ENCODE results near the gene SLIT1. TPM values are rescaled to one million over a fixed set of nuclear protein-coding genes. Genes with fewer than 3 reads are reported as not detected.

The SLIT1 gene
- total and polyA plus RNA-seq, 2 experiments from 2014 or later: not detected

DNA sequence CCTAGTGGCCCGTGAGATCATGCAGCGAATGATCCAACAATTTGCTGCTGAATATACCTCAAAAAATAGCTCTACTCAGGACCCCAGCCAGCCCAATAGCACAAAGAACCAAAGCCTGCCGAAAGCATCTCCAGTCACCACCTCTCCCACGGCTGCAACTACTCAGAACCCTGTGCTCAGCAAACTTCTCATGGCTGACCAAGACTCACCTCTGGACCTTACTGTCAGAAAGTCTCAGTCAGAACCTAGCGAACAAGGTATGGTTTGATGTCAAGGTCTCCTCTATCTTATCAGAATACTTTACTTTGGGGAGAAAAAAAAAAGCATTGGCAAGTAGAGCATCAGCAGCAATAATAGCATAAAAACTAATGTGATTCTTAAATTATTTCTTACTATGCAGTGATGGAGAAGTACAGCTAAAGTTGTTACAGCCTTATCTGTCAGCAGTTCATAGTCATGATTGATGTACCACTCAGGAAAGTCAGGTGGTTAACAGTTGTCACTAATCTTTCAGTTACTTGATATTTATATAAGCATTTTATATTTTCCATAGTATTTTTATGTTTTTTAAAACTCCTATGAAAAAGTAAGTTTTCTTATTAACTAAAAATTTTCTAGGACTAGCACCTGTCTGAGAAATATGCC is 236.6 kb downstream of the SLIT1 start:
- Histone ChIP-seq H2AFZ (no peak overlapping the region), H3K4me3 (no peak overlapping the region), H3K36me3 (ENCODE audit: low read depth) (peaks cover 20% of the 10 kb centered on the region; the same call in 1 of the 2 replicates), H3K27ac (no peak overlapping the region), H3K9ac (no peak overlapping the region), H3K9me2 (ENCODE audit: insufficient read depth) (no peaks in the 10 kb centered on the region), H3K27me3 (replicated peaks; ENCODE audit: insufficient read depth) (no peaks in the 10 kb centered on the region), H3K9me3 (ENCODE audit: low read depth) (no peaks in the 10 kb centered on the region), H3K4me2 (ENCODE audit: unreplicated experiment) (no peak overlapping the region), H3K4me1 (ENCODE audit: insufficient read depth) (0 out of 2 replicates have a peak, but pooled peaks cover 6% of the 10 kb centered on the region), H3K79me2 (ENCODE audit: insufficient read depth) (peaks cover 74% of the 10 kb centered on the region), H4K20me1 (ENCODE audit: insufficient read depth) (no peaks in the 10 kb centered on the region), H3F3A (ENCODE audit: insufficient read depth) (no peaks in the 10 kb centered on the region)
- in situ Hi-C loops (cut with MboI): no loop called here
- TF ChIP-seq EZH2phosphoT487 (IDR thresholded peaks at IDR 0.05; ENCODE audit: insufficient read depth, low read depth): no peak
- TF ChIP-seq EZH2 (IDR thresholded peaks at IDR 0.05; ENCODE audit: insufficient read depth, poor library complexity, severe bottlenecking): no peak
- DNase-seq: no peak
- 98 to 100% methylated on average over 5 of the region's 5 CpGs for WGBS, 2 experiments (ENCODE audit: low coverage in 1 of 2, low lambda C conversion rate in 2 of 2, missing lambda C conversion rate in 2 of 2)

Other genes starting within 250 kb of the SLIT1 start
- 5.0 and 5.1 TPM in 2 replicates for gene ARHGAP19, start 106.7 kb upstream of the SLIT1 start, total RNA-seq (2014; rRNA removed; shearing (Covaris generic))
- 1.9 and 2.2 TPM in 2 replicates for gene ARHGAP19, start 106.7 kb upstream of the SLIT1 start, polyA plus RNA-seq (2016; fragmentation: Nextera tagmentation; extraction: Ambion mirVana)
- 1.6 and 1.8 TPM in 2 replicates for gene FRAT1, start 133.3 kb upstream of the SLIT1 start, total RNA-seq (2014; rRNA removed; shearing (Covaris generic))
- 0.44 and 0.75 TPM in 2 replicates for gene FRAT1, start 133.3 kb upstream of the SLIT1 start, polyA plus RNA-seq (2016; fragmentation: Nextera tagmentation; extraction: Ambion mirVana)
- 10.3 and 16.3 TPM in 2 replicates for gene FRAT2, start 148.8 kb upstream of the SLIT1 start, total RNA-seq (2014; rRNA removed; shearing (Covaris generic))
- gene FRAT2, start 148.8 kb upstream of the SLIT1 start, polyA plus RNA-seq (2016; fragmentation: Nextera tagmentation; extraction: Ambion mirVana): 1.6 and 2.8 TPM in 2 replicates
- gene RRP12, start 215.4 kb upstream of the SLIT1 start, total RNA-seq (2014; rRNA removed; shearing (Covaris generic)): 17.1 and 17.7 TPM in 2 replicates
- gene RRP12, start 215.4 kb upstream of the SLIT1 start, polyA plus RNA-seq (2016; fragmentation: Nextera tagmentation; extraction: Ambion mirVana): 17.5 and 17.6 TPM in 2 replicates
- gene PGAM1, start 240.2 kb upstream of the SLIT1 start, total RNA-seq (2014; rRNA removed; shearing (Covaris generic)): 1,144 and 1,237 TPM in 2 replicates
- gene PGAM1, start 240.2 kb upstream of the SLIT1 start, polyA plus RNA-seq (2016; fragmentation: Nextera tagmentation; extraction: Ambion mirVana): 879 and 921 TPM in 2 replicates

Measured in GM23248 (cell line).